HuH-7.5 (cell line): ENCODE data around the gene OGA.
"Not testable (repeated sequence)": the region's sequence is repeated elsewhere in the genome, so short reads cannot be mapped to it uniquely, and the experiment has no call there.

Source experiments
- DNase-seq: peaks from one replicate; pipeline ENCODE4 v3.0.0; 2011; ENCODE audit warnings: low spot score

OGA gene

GRCh38 chr10:101797403-101798059 is 20.7 kb downstream of the OGA start:
- DNase-seq, result no peak

- no peak for DNase-seq
Measured at GRCh38 chr10:101793526-101793925, 24.7 kb downstream of the OGA start.

GRCh38 chr10:101789686-101790085 is 28.6 kb downstream of the OGA start:
- DNase-seq, result no peak

- DNase-seq, result not testable (repeated sequence)
Measured at GRCh38 chr10:101789231-101789630, 29.0 kb downstream of the OGA start.

GRCh38 chr10:101785801-101786200 is 32.4 kb downstream of the OGA start:
- no peak for DNase-seq

GRCh38 chr10:101784558-101784957 is 33.7 kb downstream of the OGA start:
- no peak for DNase-seq

GRCh38 chr10:101783736-101784118 is 34.5 kb downstream of the OGA start:
- no peak for DNase-seq

GRCh38 chr10:101782811-101783735 is 35.2 kb downstream of the OGA start, which contains the start of gene NPM3:
TSS of gene NPM3 (minus strand) at chr10:101783446. CDS start at chr10:101783390, 56 bp downstream.
- peak; percentile 90 for DNase-seq

GRCh38 chr10:101781984-101782810 is 36.0 kb downstream of the OGA start:
- no peak for DNase-seq

GRCh38 chr10:101781655-101781983 is 36.6 kb downstream of the OGA start:
- DNase-seq, result no peak

GRCh38 chr10:101780818-101781654 is 37.2 kb downstream of the OGA start:
- DNase-seq, result peak; percentile 90

- DNase-seq, result no peak
Measured at GRCh38 chr10:101780187-101780817, 37.9 kb downstream of the OGA start.

GRCh38 chr10:101779544-101780186 is 38.6 kb downstream of the OGA start:
- DNase-seq, result peak; percentile 87

GRCh38 chr10:101778781-101779543 is 39.3 kb downstream of the OGA start:
- DNase-seq, result no peak

GRCh38 chr10:101778151-101778780 is 40.0 kb downstream of the OGA start:
- DNase-seq, result no peak

GRCh38 chr10:101777619-101778145 is 40.6 kb downstream of the OGA start:
- no peak for DNase-seq

GRCh38 chr10:101776161-101776817 is 42.0 kb downstream of the OGA start:
- no peak for DNase-seq
